A204.1 (cell line): ENCODE measurements around the gene CFLAR.
"Not testable (repeated sequence)": the region's sequence is repeated elsewhere in the genome, so short reads cannot be mapped to it uniquely, and the experiment has no call there.

Experiments
- FAIRE-seq: peaks from 2 replicates; lab custom pipeline; 2012; peaks lifted over from hg19 to GRCh38; lab: Jason Lieb, UNC

The CFLAR gene

DNA sequence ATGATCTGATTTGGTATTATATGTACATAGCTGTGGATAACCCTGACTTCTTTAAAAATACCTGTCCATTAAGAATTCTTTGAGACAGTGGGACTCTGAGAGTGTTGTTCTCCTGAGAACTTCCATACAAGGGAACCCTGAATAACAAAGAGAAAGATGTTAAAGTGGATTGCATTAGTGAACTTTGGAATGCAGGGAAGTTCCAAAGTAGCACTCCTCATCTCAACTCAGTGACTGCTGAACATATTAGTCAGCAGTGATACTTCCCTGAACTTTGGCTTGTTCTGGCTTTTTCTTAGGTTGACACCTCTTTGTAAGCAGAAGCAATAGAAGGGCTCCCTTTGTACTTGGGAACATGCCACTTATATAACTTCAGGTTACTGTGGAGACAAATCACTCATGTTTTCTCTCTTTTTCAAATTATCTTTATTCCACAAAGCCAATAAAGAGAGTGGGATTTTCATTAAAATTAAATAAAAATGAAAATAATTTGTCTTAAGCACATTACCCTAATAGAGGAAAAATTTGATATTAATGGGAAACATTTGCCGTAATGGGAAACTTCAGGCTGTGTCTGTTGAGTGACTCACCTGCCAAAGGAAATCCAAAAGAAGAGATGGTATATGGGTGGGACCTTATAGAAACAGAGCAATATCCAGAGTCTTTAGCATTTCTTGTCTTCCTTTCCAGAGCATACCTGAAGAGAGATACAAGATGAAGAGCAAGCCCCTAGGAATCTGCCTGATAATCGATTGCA lies 33.3 kb downstream of the CFLAR start:
- FAIRE-seq = no peak

DNA sequence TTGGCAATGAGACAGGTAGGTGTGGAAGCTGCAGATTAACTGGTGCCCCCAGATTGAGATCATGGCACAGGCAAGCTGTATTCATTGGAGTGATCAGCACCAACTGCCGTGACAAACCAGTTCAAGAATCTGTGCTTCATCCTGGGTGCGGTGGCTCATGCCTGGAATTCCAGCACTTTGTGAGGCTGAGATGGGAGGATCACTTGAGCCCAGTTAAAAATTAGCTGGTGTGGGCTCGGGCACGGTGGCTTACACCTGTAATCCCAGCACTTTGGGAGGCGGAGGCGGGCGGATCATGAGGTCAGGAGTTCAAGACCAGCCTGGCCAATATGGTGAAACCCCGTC lies 33.8 kb downstream of the CFLAR start:
- not testable (repeated sequence) for FAIRE-seq

DNA sequence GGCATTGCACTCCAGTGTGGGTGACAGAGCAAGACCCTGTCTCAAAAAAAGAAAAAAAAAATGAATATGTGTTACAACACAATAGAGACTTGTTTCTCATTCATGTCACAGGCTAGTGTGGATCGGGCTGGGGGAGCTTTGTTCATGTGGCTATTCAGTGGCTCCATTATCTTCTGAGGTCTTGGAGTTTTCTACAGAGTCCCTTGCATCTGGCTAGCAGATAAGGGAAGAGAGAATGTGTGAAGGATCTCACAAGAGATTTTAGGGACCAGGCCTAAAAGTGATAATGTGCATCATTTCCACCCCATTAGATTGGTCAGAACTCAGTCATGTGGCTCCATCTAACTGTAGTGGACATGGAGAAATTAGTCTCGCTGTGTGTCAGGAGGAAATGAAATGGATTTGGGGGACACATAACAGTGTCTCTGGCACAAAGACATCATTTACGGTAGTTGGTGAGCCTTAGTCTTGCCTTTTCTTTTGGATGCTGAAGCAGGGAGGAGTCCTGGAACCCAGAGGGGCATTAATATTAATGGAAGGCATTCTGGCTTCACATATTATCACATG lies 34.6 kb downstream of the CFLAR start:
- FAIRE-seq = no peak

DNA sequence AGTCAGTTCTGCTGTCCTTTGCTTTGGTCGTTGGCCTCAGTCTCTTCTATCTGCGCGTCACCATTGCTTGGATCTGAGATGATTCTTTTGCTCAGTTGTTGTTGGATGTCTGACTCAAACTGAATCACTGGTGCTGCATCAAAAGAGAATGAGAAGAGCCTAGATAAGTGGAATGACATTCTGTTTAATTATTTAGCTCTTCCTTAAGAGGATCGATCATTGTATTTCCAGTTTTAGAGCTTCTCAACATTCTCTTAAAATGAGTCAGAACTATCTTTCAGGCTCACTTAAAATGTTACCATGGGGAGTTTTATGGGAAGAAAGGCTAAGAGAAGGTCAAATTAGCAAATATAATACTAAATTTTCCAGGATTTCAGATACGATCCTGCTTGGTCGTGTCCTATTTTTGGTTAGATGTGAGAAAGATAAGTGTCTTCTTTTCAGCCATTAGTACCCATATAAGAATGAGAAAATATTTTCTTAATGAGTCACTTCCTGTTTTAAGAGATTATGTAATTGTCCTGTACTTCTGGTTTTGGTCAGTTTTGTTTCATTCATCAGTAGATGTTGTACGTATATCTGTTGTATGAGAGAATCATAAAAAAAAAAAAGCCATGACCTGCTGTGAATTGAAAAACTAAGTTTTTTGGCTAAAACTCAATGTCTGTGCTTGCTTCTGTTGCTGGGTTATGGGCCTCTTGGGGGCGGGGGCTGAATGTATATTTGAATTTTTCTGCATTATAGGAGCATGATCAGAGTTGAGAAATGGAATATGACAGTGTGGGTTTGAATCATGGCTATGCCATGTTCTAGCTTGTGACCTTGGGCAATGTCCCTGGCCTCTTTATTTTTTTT lies 35.4 kb downstream of the CFLAR start:
- no peak for FAIRE-seq

DNA sequence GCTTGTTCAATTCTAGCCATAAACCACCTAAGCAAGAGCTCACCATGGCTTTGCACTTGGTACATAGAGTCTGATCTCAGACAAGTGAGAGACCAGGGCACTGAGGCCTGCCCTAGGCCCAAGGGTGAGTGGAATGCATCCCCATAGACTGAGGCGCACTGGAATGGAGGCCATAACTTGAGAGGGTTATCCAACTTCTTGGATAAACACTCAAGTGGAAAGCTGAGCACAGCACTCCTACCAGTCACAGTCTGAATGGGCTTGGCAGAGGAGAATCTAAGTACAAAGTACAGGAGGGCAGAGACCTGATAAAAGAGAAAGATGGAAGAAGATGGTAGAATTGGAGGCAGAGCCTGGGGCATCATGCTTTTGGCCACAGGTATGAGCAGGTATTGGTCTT lies 36.6 kb downstream of the CFLAR start:
- no peak for FAIRE-seq

DNA sequence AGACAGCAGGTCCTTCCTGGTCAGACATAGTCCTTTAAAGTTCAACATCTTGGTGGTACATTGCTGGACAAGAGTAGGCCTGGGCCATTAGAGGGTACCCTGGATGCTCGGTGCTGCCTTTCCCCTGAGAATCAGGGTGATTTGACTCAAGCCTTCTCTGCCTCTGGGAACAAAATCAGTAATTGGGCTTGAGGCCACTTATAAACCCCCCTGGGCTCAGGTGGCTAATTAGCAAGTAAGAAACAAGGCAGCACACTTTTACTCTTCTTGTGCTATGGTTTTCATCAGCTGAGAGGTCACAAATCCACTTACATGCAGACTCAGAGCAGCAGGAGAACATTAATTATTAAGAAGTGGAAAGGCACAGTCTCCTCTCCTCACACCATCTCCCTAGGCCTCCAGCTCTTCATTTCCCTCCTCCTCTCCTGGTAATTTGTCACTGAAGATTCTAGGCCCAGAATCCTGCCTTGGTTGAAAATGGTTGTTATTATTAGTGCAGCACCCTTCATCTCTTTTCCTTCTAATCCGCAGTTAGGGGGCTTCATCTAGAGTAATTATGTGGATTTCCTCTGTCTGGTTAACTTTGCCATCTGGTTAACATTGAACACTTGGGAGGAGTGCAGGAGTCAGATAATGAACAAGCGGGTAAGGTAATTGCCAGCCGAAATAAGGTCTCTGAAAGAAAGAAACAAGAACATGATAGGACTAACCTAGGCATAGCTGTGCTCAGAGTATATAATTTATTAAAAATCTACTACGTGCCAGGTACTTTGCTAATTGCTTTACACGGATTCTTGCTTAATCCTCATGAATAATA lies 37.2 kb downstream of the CFLAR start:
- no peak for FAIRE-seq

DNA sequence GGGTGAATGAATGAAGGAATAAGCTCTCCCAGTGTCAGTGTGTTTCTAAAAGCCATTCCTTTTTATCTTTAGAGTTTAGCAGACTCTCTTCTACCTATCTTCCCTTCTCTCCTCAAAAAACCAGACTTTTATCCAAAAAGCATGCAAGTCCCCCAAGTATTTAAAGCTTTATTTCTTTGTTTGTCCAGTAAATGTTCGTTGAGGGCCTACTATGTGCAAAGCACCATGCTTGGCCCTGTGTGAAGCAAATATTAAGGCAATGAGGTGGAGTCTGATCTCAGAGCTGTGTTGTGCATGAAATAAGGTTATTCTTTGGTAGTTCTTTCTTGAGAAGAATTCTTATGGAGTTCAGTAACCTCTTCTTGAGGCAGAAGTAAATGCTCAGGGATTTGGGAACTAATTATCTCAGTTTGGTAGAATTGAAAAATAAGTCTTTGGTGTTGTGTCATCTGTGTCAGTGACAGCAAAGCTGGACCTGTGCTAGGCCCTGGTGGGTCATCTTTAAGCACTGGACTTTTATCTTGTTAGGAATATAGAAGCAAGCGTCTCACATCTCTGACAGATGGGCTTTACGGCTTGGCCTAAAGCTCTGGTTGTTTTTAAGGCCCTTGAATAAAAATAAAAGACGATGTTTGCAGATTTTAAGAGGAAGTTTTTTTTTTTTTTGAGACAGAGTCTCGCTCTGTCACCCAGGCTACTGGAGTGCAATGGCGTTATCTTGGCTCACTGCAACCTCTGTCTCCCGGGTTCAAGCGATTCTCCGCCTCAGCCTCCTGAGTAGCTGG lies 38.8 kb downstream of the CFLAR start:
- no peak for FAIRE-seq

DNA sequence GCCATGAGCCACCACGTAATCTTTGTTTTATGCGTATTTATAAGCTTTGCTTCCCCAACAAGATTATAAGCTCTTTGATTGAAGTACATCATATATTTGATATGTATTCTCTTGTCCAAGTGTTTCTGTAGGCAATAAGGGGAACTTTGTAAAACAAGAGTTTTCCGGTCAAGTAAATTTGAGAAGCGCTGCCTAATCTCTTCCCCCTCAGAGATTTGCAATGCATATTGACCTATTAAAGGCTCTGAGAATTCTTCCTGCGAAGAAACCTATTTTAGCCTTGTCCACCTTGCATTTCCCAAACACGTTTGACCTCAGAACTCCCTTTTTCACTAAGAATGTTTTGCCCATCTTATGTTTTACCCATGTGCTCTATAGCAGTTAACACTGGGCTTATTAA lies 40.1 kb downstream of the CFLAR start:
- FAIRE-seq = no peak

DNA sequence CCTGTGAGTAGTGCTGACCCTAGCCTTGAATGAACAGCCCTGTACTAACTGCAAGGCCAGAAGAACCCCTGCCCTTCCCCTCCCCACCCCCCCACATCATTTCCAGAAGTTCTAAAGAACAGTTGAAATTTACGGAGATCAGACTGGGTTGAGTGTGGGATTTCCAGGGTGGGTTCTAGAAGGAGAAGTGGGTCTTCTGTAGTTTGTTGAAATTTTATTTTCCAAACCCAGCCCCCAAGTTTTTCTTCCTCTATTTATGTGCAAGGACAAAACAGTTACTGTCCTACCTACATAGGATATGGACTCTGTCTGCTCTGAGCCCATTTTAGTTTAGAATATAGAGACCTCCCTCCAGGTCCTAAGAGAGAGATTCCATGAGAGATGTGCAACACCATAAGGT lies 40.7 kb downstream of the CFLAR start:
- no peak for FAIRE-seq

DNA sequence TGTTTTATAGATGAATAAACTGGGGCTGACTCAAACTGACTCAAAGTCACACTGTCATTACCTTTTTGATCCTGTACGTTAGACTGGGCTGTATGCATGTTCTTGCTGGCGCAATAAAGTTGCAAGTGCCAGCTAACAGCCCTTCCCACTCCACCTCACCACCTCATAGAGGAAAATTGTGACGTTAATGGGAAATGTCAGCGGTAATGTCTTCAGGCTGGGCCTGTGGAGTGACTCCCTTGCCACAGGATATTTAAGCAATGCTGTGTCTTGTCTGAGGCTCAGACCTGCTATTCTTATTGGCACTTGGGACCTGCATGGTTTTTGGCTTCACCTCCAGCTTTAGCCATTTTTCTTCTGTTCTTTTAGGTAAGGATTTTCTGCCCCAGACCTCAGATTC lies 41.7 kb downstream of the CFLAR start:
- FAIRE-seq = no peak

DNA sequence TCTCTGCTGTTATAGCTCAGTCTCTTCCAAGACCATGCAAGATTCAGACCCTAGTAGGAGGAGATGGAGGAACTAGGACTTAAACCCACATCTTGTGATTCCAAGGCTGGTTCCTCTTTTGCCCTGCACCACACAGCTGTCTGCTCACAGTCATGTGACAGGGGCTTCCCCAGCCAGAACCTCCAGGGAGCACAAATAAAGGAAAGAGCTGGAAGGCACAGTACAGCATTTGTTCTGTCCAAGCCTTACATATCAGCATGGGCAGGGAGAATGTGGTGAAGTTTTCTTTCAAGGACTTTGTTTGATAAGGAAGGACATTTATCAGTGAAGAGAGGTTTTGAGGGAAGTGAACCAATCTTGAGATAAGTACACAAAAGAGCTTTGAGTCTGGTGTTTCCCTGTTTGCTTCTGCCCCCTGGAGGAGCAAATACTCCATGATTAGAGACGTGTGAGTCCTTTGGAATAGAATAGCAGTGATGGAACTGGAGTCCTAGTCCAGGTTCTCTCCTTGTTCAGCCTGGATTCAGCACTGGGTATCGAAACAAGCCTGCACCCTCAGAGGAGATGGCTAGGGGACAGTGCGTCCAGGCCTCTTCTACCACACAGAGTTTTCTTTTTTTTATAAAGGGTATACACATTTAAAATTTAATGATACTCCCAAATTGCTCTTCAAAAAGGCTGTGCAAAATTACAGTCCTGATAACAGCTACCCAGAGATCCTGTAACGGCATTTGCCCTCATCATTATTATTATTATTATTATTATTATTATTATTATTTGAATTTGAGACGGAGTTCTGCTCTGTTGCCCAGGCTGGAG lies 42.4 kb downstream of the CFLAR start:
- FAIRE-seq = peak; percentile 89

DNA sequence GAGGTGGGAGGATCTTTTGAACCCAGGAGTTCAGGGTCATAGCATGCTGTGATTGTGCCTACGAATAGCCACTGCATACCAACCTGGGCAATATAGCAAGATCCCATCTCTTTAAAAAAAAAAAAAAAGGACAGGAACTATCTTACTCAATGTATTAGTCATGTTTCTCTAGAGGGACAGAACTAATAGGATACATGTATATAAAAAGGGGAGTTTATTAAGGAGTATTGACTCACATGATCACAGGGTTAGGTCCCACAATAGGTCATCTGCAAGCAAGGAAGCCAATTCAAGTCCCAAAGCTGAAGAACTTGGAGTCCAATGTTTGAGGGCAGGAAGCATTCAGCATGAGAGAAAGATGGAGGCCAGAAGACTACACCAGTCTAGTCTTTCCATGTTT lies 48.2 kb downstream of the CFLAR start:
- FAIRE-seq = no peak

DNA sequence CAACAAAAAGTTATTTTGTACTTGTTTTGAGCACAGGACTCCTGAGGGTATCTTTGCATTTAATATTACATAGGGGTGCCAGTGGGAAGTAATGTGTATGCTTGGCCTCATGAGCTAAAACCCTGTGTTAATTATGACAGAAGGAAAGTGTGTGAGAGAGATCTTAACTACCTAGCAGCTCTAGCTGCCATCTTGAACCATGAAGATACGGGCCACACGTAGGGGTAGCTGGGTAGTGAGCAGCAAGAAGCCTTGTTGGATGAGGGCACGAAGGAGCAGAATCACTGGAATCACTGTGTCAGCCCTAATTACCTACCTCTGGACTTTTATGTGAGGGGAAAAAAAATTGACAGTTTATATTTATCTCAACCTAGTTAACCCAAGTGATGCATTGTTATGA lies 51.6 kb downstream of the CFLAR start:
- no peak for FAIRE-seq

DNA sequence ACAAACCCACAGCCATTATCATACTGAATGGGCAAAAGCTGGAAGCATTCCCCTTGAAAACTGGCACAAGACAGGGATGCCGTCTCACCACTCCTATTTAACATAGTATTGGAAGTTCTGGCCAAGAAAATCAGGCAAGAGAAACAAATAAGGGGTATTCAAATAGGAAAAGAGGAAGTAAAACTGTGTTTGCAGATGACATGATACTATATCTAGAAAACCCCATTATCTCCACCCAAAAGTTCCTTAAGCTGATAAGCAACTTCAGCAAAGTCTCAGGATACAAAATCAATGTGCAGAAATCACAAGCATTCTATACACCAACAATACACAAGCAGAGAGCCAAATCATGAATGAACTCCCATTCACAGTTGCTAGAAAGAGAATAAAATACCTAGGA lies 52.5 kb downstream of the CFLAR start:
- FAIRE-seq = not testable (repeated sequence)

DNA sequence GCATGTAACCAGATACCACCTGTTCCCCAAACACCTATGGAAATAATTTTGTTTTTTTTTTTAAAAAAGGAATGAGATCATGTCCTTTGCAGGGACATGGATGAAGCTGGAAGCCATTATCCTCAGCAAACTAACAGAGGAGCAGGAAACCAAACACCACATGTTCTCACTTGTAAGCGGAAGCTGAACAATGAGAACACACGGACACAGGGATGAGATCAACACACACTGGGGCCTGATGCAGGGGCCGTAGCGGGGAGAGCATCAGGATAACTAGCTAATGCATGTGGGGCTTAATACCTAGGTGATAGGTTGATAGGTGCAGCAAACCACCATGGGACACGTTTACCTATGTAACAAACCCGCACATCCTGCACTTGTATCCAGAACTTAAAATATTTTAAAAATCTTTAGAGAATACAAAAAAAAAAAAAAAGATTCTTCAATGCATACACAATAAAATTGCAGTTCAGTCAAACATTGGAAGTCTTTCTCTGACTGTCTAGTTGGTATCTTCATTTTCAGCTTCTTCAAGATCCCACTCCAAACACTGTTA lies 55.4 kb downstream of the CFLAR start:
- FAIRE-seq = no peak

DNA sequence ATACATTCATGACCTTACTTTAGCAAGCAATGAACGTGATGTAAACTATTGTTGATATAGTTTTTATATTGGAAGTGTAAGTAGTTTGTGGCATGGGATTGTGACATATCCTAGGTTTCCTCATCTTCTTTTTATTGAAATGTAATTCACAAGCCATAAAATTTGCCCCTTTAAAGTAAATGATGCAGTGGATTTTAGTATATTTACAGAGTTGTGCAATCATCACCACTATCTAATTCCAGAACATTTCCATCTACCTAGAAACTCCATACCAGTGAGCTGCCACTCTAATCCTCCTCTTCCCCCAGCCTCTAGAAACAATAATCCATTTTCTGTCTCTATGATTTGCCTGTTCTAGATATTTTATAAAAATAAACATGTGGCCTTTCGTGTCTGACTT lies 56.3 kb downstream of the CFLAR start:
- no peak for FAIRE-seq

DNA sequence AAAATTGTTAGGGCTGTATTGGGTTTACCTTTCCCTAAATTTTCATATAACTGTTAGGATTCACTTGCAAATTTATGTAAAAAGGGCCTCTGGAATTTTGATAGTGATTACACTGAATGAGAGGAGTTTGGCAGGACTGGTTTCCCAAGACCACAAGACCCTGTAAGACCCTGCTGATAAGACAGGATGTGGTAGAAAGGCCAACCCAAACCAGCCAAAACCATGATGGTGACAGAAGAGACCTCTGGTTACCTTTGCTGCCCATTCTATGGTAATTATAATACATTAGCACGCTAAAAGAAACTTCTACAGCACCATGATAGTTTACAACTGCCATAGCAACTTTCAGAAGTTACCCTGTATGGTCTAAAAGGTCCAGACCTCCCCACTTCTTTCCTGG lies 58.7 kb downstream of the CFLAR start:
- no peak for FAIRE-seq

DNA sequence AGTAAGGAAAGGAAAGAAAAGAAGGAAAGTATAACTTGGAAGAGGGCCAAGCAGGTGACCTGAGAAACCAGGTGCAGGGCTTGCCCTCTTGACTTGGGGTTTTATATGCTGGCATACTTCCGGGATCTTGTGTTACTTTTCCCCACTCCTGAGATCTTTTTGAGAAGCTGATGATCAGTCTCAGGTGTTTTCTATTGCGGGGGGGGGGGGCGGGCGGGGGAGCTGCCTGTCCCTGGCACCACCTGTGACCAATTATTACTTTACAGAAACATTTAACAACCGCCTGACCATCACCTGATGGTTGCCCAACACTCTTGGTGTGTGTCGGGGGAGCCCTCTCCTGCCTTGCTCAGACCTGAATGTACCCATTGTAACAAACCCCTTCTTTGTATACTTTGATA lies 60.1 kb downstream of the CFLAR start:
- FAIRE-seq = no peak

DNA sequence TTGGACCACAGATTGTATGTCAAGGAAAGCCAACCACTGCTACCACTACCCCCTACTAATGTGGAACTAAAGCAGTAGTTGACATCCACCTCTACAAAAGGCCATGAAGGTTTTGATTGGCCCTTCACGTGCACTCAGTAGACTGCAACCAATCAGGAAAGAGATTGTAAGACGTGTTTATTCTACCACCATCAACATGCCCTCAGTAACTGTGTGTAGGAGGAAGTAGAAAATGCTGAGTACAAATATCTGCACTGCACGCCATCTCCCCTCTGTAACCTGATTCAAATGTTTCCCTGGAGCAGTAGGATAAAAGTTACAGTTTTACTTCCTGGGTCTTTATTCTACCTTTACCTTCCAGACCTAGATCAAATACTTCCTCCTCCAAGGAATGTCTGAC lies 64.0 kb downstream of the CFLAR start:
- FAIRE-seq = no peak

DNA sequence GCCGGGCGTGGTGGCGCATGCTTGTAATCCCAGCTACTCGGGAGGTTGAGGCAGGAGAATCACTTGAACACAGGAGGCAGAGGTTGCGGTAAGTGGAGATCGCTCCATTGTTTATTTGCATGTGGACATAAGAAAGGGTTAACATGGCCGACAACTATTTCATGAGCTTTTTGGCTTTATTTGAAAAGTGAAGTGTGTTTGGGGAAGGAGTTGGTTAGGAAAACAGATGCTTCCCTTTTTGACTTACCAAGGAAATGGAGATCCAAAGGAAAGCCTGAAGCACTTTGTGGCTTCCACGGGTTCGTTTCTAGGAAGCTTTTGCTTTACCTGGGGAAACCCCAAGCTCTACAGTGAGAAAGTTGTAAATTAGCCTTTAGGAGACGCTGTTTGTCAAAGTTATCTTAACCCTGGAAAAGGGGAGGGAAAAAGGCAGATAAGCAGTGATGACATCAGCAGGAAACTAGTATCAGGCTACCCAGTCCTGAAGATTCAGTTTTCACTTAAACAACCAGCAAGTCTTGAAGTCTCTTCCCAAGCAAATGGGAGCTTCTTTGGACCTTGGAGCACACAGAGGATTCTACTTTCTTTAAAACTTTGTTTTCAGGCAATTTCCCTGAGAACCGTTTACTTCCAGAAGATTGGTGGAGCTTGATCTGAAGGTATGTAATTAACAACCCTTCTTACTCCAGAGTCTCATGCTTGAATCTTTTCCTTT lies 66.8 kb downstream of the CFLAR start, which contains the start of gene CASP10:
Gene CASP10 (plus strand): TSS at position 492 of the 715 bp plus-strand sequence. CDS start 2,637 bp downstream, outside the sequence.
- peak; percentile 14 for FAIRE-seq
